HG03565 (cell line): ENCODE measurements around the gene PPIP5K2.
"Not testable (repeated sequence)": the region's sequence is repeated elsewhere in the genome, so short reads cannot be mapped to it uniquely, and the experiment has no call there.

ENCODE experiments used
- ATAC-seq: cut with Tn5 transposase; IDR thresholded peaks from one replicate; pipeline ENCODE4 v1.9.1; 2021; ENCODE audit warnings: mild to moderate bottlenecking, moderate library complexity; ENCODE audit not compliant: unreplicated experiment

The PPIP5K2 gene

DNA sequence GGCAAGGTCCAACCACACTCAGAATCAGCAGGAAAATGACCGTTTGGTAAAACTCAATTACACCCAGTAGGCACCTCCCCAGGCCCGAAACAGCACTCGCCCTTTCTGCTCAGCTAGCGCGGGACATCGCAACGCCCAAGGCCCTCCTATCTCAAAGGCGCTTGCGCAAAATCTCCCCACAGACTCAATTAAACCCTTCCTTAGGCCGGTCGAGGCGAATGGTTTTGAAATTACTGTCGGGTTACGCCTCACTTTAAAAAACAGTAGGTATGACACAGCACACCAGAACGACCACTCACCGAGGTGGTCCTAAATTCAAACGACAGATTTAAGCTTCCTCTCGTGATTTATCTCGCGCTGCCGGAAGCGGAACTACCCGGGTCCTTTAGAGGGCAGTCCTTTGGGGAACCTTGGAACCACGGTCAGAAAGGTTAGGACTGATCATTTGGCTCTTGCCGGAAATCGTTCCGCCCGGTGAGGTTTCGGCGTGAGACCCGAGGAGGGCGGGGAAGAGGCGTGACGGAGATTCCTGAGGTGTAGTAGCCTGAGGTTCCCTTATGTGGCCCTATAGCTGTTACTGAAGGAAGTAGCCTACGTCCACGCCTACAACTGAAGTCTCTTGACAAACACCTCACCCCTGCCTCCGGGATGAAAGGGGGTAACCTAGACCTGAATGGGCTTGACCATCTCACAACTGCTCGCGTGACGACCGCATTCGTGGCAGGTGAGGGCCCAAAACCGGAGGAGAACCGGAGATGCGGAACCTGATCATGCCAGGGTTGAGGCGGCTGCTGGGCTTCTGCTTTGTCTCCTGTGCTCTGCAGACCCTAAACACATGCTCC lies at the start of gene PPIP5K2, which contains the start of gene GIN1:
PPIP5K2 (plus strand) TSS at position 537 of the 842 bp plus-strand sequence. CDS start 9,289 bp downstream, outside the sequence.
GIN1 (minus strand) TSS at position 374 of the 842 bp plus-strand sequence. CDS start 11,431 bp downstream, outside the sequence.
- ATAC-seq, result peak; percentile 89

DNA sequence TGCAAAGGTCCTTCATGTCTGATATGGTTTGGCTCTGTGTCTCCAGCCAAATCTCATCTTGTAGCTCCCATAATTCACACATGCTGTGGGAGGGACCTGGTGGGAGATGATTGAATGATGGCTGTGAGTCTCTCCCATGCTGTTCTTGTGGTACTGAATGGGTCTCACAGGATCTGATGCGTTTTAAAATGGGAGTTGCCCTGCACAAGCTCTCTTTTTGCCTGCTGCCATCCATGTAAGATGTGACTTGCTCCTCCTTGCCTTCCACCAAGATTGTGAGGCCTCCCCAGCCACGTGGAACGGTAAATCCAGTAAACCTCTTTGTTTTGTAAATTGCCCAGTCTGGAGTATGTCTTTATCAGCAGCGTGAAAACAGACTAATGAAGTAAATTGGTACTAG lies 46.6 kb upstream of the PPIP5K2 start:
- ATAC-seq, result not testable (repeated sequence)

- ATAC-seq, result no peak
These were observed 44.7 kb upstream of the PPIP5K2 start for GRCh38 chr5:103075442-103075841.

DNA sequence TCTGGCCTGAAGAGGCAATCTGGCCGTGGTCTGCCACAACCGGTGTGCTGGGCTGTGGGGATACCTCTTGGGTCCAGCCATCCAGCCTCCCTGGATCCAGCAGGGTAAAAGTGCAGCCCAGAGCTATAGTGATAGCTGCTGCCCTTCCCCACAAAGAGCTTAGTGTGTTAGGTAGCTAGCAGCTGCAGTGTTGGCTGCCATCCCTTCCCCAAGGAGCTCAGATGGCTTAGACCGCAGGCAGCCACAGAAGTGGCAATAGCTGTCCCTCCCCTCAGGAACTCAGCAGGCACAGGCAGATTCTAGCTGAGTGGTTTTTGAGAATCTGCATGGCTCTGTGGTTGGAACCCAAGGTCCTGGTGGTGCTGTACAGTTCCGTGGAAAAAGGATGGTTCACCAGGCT lies 40.3 kb upstream of the PPIP5K2 start:
- ATAC-seq, result no peak

DNA sequence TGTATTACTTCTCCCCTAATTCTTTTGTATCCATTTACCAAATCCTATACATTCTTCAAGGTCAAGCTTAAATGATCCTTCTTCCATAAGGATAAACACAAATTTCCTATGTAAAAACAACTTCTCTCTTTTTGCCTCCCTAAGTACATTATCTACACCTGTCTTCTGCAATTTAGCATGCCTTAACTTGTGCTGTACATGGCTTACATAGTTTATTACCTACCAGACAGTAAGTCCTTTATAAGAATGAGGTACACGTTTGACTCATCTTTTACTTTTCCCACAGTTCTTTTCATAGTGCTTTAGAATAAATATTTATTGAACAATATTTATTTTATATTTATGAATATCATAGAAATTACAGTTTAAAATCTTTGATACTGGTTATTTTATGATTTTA lies 33.6 kb upstream of the PPIP5K2 start:
- no peak for ATAC-seq

DNA sequence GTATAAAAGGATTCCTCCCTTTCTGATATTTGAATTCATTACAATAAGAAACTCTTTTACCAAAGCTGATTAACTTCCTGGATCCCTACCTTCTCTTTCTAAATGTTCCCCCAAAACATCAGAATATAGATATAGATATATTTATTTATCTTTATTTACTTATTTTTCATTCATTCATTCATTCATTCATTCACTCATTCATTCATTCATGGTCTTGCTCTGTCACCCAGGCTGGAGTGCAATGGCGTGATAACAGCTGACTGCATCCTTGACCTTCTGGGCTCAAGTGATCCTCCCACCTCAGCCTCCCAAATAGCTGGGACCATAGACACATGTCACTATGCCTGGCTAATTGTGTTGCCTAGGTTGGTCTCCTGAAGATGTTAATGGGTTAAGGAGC lies 30.8 kb upstream of the PPIP5K2 start:
- ATAC-seq, result no peak

DNA sequence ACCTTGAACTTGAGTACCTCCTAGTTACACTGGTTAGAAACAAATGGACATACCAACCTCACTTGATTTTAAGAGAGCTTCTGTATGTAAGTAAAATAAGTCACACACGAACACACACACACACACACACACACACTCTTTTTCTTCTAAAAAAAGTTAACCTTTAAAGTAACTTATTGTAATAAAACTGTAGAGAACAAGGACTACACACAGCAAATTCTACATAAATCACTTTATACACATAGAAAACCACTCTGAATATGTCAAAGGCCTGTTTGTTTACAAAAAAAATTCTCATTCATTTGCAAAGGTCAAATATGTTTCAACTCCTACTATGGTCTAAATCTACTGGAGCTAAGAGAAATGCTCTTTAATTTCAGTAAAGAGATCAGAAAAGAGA lies 29.3 kb upstream of the PPIP5K2 start:
- no peak for ATAC-seq

DNA sequence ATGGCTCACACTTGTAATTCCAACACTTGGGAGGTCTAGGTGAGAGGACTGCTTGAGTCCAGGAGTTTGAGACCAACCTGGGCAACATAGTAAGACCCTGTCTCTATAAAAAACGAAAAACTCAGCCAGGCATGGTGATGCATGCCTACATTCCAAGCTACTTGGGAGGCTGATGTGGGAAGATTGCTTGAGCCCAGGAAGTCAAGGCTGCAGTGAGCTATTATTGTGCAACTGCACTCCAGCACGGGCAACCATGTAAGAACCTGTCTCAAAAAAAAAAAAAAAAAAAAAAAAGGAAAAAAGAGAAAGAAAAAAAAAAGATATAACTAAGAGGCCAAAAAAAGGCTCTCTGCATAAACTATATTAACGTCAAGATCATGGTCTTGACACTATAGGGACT lies 27.4 kb upstream of the PPIP5K2 start:
- ATAC-seq, result no peak

DNA sequence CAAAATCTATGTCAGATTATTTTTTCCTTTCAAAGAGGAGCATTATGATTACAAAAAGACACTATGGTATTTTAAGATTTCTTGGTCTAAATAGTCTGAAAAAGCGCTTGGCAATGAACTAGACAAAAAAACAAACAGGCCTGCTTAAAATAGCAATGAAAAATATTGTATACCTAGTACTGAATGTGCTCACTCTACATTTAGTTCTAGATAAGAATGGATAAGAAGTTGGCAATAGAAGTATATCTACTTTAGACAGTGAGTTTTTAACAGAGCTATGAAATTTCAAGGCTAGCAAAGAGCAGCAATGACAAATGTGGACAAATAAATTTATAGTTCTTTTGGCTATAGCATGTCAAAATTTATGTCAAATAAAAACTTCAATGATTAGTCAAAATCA lies 26.4 kb upstream of the PPIP5K2 start:
- no peak for ATAC-seq

DNA sequence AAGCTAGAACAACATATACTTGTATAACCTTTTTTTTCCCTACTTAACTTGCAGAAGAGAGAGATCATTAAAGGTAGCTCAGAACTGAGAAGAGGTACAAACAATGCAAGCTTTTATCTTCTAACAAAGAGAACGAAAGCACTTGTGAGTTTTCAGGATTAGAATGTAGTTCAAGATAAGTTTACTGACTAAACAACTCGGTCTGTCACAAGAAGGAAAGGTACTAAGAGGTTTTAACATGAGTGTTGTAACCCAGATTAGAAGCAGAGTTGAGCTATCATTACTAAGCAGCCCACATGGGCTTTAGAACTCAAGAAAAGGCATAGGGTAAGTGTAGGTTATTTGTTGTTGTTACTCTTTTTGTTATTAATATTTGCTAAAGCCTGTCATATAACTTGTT lies 25.4 kb upstream of the PPIP5K2 start:
- ATAC-seq, result no peak

DNA sequence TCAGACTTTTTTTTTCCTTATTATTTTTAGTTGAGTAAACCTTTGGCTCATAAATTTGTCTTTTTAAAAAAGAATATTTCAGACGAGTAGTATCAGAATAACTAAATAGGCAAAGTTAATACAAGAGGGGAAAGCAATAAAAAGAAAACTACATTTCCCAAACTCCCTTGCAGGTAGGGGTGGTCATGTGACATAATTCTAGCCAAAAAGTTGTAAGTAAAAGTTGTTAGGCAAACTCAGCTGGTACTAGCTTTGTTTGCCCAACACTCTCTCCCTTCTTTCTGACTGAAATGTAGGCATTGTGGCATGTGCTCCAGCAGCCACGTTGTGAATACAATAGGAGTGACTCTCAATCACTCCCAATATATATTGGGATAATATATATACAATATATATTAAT lies 21.1 kb upstream of the PPIP5K2 start:
- no peak for ATAC-seq

GRCh38 chr5:103101079-103101750 lies 18.9 kb upstream of the PPIP5K2 start:
- no peak for ATAC-seq

- ATAC-seq, result no peak
These were observed 17.9 kb upstream of the PPIP5K2 start for GRCh38 chr5:103102234-103102633.

GRCh38 chr5:103108086-103108485 lies 12.0 kb upstream of the PPIP5K2 start:
- no peak for ATAC-seq

GRCh38 chr5:103109277-103109676 lies 10.8 kb upstream of the PPIP5K2 start:
- ATAC-seq, result no peak

DNA sequence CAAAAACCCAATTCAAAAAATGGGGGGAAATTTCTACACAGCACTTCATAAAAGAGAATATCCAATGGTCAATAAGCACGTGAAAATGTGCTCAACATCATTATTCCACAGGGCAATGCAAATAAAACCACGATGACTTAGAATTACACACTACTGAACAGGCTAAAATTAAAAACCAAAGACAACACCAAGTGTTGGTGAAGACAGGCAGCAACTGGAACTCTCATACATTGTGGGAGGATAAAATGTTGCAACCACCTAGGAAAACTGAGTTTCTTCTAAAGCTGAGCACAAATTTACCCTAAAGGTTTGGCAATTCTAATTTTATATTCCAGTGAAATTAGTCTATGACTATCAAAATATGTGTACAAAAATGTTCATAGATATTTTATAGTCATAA lies 9.7 kb upstream of the PPIP5K2 start:
- no peak for ATAC-seq

GRCh38 chr5:103111468-103111867 lies 8.6 kb upstream of the PPIP5K2 start:
- no peak for ATAC-seq

DNA sequence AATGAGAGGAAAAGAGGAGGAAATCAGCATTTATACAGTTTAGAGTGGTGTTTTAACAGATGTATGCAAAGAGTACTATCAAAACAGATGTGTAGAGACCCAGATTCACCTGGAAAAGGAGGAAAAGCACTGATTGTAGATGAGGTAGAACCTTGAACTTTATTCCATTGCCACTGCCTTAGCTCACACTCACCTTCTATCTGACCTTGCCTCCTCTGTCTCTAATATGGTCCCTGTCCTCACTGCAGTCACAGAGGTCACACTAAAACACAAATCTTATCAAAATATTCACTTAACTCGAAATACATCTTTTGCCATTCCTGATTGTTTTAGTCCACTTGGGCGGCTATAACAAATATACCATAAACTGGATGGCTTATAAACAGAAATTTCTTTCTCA lies 7.2 kb upstream of the PPIP5K2 start:
- no peak for ATAC-seq

DNA sequence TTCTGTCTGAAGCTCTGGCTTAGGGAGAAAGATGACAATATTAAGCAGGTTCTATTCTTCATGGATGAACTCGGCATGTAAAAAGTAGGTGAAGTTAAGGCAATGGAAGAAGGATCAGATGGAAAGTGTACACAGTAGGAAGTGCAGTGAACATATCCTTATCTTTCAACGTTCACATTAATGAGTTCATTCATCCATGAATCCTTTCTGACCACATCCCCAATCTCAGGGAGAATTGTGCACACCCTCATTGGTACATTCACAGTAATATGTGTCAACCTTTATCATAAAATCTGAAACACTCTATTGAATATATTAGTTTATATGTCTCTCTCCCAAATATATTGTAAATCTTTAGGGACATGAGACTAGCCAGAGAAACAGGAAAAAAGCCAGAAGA lies 5.7 kb upstream of the PPIP5K2 start:
- ATAC-seq, result no peak

DNA sequence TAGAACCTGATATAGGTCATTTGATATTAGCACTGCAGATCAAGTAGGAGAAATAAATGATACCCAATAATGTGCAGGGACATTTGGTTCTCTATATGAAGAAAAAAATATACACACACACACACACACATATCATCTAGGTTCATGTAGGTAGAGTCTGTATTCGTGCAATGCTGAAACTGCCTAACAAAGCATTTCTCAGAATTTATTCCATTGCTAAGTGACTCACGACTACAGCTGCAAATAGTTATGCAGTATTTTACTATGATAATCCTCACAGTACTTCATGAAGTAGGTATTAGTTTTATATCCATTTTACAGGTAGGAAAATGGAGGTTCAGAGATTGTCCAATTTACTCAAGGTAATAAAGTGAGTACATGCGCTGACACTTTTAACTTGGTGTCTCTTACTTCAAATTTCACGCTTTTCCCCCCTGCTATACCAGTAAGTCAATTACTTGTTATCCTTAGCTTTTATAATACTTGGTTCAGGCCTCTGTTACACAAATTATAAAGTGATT lies 2.6 kb upstream of the PPIP5K2 start:
- ATAC-seq, result no peak

GRCh38 chr5:103119070-103119764 lies 884 bp upstream of the PPIP5K2 start:
- ATAC-seq, result no peak
